ENCODE measurements around the gene OR10C1. TPM values are rescaled to one million over a fixed set of nuclear protein-coding genes. Genes with fewer than 3 reads are reported as not detected.

Gene OR10C1
- total RNA-seq, 2 experiments from 2014 or later = not detected

GRCh38 chr6:29474996-29475395, 35.9 kb downstream of the OR10C1 start:
- ChIA-PET POLR2A (no interaction called here), CTCF (no interaction called here)

GRCh38 chr6:29477923-29478450, 38.9 kb downstream of the OR10C1 start:
- ChIA-PET POLR2A (no interaction called here), CTCF (interaction anchor here (1.1 kb wide), 1 partner anchor 111 kb away, joined by 3 read pairs; no protein-coding TSS in a partner anchor)

GRCh38 chr6:29478740-29479139, 39.6 kb downstream of the OR10C1 start:
- CTCF ChIA-PET = no interaction called here
- POLR2A ChIA-PET = no interaction called here

- ChIA-PET CTCF (no interaction called here), POLR2A (no interaction called here)
These were observed 40.5 kb downstream of the OR10C1 start for GRCh38 chr6:29479560-29479959.

GRCh38 chr6:29483186-29483585, 44.1 kb downstream of the OR10C1 start:
- ChIA-PET CTCF (no interaction called here), POLR2A (no interaction called here)

- POLR2A ChIA-PET = no interaction called here
These were observed 44.6 kb downstream of the OR10C1 start for GRCh38 chr6:29483735-29484134.

GRCh38 chr6:29486577-29486976, 47.5 kb downstream of the OR10C1 start:
- CTCF ChIA-PET = no interaction called here
- POLR2A ChIA-PET = no interaction called here

More at GRCh38 chr6:29483735-29484134, 44.6 kb downstream of the OR10C1 start:
- CTCF ChIA-PET = no interaction called here

- POLR2A ChIA-PET = no interaction called here
- CTCF ChIA-PET = no interaction called here
These were observed 48.0 kb downstream of the OR10C1 start for GRCh38 chr6:29487131-29487530.

GRCh38 chr6:29487660-29488059, 48.6 kb downstream of the OR10C1 start, which contains the start of gene MAS1L:
TSS of gene MAS1L (minus strand) at chr6:29487956. CDS start at chr6:29487902, 54 bp downstream.
- POLR2A ChIA-PET = no interaction called here

GRCh38 chr6:29488874-29489273, 49.8 kb downstream of the OR10C1 start:
- POLR2A ChIA-PET = no interaction called here
- CTCF ChIA-PET = no interaction called here

More at GRCh38 chr6:29487660-29488059, 48.6 kb downstream of the OR10C1 start, which contains the start of gene MAS1L:
- CTCF ChIA-PET = no interaction called here

- CTCF ChIA-PET = no interaction called here
- POLR2A ChIA-PET = no interaction called here
These were observed 50.2 kb downstream of the OR10C1 start for GRCh38 chr6:29489286-29489685.

GRCh38 chr6:29490055-29490454, 50.9 kb downstream of the OR10C1 start:
- CTCF ChIA-PET = no interaction called here
- POLR2A ChIA-PET = no interaction called here

GRCh38 chr6:29490552-29490951, 51.4 kb downstream of the OR10C1 start:
- ChIA-PET CTCF (no interaction called here), POLR2A (no interaction called here)

Other genes starting within 250 kb of the OR10C1 start
- not detected for gene OR14J1, start 137.6 kb upstream of the OR10C1 start, total RNA-seq
- gene OR5V1, start 70.4 kb upstream of the OR10C1 start, total RNA-seq = not detected
- not detected for gene OR12D3, start 64.0 kb upstream of the OR10C1 start, total RNA-seq
- gene OR12D2, start 43.7 kb upstream of the OR10C1 start, total RNA-seq = not detected
- gene OR12D1, start 24.4 kb upstream of the OR10C1 start, total RNA-seq = not detected
- not detected for gene OR11A1, start 17.8 kb downstream of the OR10C1 start, total RNA-seq
- gene OR2H1, start 17.8 kb downstream of the OR10C1 start, total RNA-seq = not detected
- gene MAS1L, start 48.6 kb downstream of the OR10C1 start, total RNA-seq = not detected
- gene UBD, start 120.4 kb downstream of the OR10C1 start, total RNA-seq = 1 to 10 TPM in 1 of 2 experiments, under 1 TPM in 1; 0.84 to 1.8 TPM
- gene OR2H2, start 145.8 kb downstream of the OR10C1 start, total RNA-seq = not detected
- 10 to 100 TPM in 1 of 2 experiments, 1 to 10 TPM in 1; 9.6 to 11.3 TPM for gene GABBR1, start 193.9 kb downstream of the OR10C1 start, total RNA-seq
- gene MOG, start 217.8 kb downstream of the OR10C1 start, total RNA-seq = not detected
- 10 to 100 TPM; 10.8 to 10.9 TPM for gene ZFP57, start 241.8 kb downstream of the OR10C1 start, total RNA-seq

Data from activated CD8-positive, alpha-beta memory T cell treated with anti-CD3 and anti-CD28 coated beads for 36 hours (primary cell).